HFF-Myc (cell line): Measurements from ENCODE around the gene PHF13.
"Not testable (repeated sequence)": the region's sequence is repeated elsewhere in the genome, so short reads cannot be mapped to it uniquely, and the experiment has no call there.

ENCODE experiments used
- DNase-seq: peaks from one replicate; pipeline ENCODE4 v3.0.0-alpha.2; 2011; ENCODE audit warnings: low read depth; ENCODE audit errors: extremely low read depth
- H3K4me3 ChIP-seq: replicated peaks from 2 replicates; pipeline ENCODE4 v1.5.1; 2011; ENCODE audit warnings: low read depth, mild to moderate bottlenecking, control low read depth, low read length
- TF ChIP-seq, protein P1 (sequence below): IDR thresholded peaks from 2 replicates; pipeline ENCODE4 v1.5.1; 2012; ENCODE audit warnings: mild to moderate bottlenecking, low read depth, low read length, control low read depth; ENCODE audit errors: missing control alignments

Gene PHF13

DNA sequence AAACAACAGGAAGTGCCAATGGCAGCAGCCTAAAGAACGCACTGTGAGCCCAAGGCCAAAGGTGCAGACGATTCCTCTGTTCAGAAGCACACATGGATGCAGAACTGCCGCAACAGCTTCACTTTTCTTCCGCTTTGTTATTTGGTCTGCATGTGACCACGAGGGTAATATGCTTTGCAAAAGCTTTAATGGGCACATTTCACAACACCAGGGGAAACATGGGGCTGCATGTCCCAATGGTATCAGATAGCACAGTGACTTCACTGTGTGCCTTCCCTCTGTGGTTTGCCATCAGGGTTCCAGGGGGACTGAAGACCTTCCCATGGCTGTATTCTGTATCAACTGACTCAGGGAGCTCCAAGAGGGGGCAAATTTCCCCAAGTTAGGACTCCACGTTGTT lies 39.5 kb downstream of the PHF13 start:
- TF ChIP-seq, protein P1, sequence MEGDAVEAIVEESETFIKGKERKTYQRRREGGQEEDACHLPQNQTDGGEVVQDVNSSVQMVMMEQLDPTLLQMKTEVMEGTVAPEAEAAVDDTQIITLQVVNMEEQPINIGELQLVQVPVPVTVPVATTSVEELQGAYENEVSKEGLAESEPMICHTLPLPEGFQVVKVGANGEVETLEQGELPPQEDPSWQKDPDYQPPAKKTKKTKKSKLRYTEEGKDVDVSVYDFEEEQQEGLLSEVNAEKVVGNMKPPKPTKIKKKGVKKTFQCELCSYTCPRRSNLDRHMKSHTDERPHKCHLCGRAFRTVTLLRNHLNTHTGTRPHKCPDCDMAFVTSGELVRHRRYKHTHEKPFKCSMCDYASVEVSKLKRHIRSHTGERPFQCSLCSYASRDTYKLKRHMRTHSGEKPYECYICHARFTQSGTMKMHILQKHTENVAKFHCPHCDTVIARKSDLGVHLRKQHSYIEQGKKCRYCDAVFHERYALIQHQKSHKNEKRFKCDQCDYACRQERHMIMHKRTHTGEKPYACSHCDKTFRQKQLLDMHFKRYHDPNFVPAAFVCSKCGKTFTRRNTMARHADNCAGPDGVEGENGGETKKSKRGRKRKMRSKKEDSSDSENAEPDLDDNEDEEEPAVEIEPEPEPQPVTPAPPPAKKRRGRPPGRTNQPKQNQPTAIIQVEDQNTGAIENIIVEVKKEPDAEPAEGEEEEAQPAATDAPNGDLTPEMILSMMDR, result no peak
- no peak for DNase-seq
- H3K4me3 ChIP-seq, result no peak overlapping the region

DNA sequence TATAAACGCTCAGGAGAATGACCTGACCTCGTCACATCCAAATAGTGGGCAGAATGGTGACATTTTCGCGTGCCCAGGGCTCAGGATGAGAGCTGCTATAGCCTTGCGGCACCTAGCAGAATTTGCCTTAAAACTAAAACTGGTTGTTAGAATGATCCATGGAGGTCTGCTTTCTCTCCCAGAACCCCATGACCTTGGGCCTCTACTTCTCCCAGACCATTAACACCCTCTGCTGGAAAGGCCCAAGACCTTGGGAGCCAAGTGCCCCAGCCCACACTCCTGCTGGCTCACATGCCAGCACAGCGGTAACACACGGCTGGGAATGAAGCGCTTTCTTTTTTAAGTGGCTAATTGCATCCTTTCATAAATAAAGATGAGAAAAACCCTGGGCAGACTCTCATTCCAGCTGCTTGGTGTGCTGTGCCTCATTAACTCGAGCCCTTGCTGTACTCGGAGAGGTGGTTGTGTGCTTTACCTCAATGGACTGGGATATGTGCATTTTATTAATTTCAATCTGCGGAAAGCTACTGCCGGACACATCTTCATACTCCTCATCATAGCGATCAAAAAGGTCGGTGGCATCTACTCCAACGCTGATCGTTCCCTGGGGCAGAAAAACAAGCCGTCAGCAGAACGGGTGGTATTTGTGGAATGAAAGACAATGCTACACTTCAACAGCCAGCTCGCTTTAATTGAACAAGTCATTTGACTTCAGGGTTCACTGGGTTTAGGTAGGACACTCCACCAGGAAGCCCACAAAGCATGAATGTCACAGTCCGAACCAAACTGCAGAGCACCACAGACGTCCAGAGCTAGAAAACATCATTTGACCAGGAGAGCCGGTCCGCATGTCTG lies 40.1 kb downstream of the PHF13 start:
- no peak for DNase-seq
- H3K4me3 ChIP-seq, result no peak overlapping the region
- TF ChIP-seq, protein P1, result no peak

DNA sequence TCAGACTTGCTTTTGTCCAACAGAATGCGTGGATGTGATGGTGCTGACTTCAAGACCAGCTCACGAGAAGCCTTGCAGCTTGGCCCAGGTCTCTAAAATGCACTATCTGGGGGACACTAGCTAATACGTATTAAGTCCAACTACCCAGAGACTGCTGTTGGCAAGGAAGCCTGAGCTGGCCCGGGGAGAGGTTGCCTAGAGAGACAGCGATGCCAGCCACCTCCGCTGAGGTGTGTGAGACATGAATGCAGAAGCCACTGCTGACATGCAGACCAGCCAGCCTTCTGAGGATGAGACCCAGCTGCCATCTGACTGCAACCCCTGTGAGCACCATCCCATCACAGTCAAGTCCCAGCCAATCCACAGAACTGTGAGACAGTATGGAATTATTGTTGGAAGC lies 43.6 kb downstream of the PHF13 start:
- no peak overlapping the region for H3K4me3 ChIP-seq
- DNase-seq, result no peak
- TF ChIP-seq, protein P1, result no peak

DNA sequence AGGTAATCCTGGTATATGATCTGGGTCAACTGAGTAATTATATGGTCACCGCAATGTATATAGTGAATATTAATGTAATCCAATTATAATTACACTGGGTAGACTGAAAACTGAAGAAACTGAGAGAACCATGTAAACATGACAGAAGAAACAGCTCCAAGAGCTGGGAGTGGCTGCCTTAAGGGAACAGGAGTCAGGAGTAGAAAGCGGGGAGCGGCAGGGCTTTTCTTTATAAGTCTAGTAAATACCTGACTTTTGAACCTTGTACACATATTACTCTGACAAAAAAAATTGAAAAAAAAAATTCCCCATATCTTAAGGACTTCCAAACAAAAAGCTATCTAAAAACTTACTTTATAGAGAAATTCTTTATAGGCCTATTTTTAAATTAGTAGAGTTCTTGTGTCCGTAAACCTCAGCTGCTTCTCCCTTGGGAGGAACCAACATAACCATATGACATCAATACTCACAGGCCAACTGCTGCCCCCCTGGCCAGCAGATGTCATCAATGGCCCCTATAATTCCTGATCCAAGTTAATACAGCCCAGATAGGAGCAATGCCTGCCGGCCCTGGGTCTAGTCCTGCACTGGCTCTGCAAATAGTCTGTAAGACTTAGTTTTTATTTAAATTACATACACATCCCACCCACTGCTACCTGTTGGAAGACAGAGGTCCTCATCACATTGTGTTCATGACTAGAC lies 45.0 kb downstream of the PHF13 start:
- TF ChIP-seq, protein P1, result no peak
- no peak overlapping the region for H3K4me3 ChIP-seq
- no peak for DNase-seq

DNA sequence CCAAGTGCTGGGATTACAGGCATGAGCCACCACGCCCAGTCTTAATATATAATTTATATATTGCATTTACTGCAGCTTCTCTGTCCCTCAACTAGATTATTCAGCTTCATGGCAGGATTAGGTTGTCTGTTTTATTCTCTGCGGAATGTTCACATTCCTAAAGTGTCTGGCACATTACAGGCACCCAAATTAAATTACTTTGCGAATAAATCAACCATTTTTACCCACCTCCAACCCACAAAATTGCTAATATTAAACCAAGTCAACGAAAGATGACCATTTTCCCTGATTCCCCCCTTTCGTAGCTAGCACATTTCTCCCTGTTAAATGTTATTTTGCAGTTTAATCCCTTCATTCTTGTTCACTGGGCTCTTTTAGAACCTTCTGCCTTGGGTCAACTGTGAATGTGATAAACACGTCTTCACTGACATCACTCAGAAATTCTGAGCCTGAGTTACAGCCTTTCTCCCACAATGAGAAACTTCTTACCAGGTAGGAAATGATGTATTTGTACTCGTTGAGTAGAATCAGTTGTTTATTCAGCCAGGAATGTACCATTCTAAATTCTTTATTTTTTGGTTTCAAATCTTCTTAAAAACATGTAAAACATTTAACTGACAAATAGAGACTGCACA lies 47.0 kb downstream of the PHF13 start:
- DNase-seq, result no peak
- H3K4me3 ChIP-seq, result no peak overlapping the region
- TF ChIP-seq, protein P1, result no peak

DNA sequence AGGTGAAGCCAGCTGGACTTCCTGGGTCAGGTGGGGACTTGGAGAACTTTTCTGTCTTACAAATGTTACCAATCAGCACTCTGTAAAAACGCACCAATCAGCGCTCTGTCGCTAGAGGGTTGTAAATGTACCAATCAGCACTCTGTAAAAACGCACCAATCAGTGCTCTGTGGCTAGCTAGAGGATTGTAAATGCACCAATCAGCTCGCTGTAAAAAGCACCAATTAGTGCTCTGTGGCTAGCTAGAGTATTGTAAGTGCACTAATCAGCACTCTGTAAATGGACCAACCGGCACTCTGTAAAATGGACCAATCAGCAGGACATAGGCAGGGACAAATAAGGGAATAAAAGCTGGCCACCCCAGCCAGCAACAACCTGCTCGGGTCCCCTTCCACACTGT lies 48.9 kb downstream of the PHF13 start:
- H3K4me3 ChIP-seq, DNase-seq: not testable (repeated sequence)

DNA sequence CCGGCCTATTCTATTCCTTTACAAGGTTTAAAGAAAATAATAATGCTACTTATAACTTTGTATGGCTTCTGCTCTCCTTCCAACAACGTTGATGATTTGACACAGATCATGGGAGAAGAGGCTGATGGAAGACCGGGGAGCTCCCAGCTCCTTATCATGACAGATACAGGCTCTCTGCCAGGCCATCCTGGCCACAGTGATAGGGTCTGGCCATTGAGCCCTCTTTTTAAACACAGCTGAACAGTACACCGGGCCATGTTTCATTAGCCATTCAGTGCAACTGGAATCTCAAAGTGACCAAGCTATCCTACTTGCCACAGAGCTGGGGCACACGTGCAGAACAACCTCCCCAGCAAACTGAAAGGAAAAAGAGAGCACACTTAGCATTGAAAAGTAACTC lies 53.2 kb downstream of the PHF13 start:
- TF ChIP-seq, protein P1, result no peak
- no peak overlapping the region for H3K4me3 ChIP-seq
- no peak for DNase-seq
